HG03103 (cell line): ENCODE results near the gene MED8.

Source experiments
- ATAC-seq: cut with Tn5 transposase; IDR thresholded peaks from one replicate; pipeline ENCODE4 v1.9.1; 2021; ENCODE audit warnings: low read depth; ENCODE audit not compliant: unreplicated experiment

The MED8 gene

GRCh38 chr1:43389326-43390313 lies at the start of gene MED8, which contains the start of gene SZT2:
TSS of gene MED8 (minus strand) at chr1:43389800. CDS start at chr1:43389764, 36 bp downstream.
TSS of gene SZT2 (plus strand) at chr1:43389899. CDS start at chr1:43389969, 70 bp downstream.
- ATAC-seq = peak; percentile 92

GRCh38 chr1:43438953-43439581 lies 49.5 kb upstream of the MED8 start:
- ATAC-seq = no peak

DNA sequence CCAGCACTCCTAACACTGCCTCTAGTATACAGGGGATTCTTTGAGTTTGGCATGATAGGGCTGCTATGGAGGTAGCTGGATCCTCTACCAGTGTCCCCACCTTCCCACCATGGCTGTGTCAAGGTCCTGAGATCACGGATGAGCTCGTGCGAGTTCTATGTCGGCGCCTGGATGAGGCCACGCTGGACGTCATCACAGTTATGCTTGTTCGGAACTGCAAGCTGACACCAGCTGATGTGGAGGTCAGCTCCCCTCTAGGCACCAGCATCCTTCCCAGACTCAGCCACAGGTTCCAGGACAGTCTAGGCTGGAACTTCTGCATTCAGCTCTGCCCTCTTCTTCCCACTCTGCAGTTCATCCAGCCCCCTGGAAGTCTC lies 49.0 kb upstream of the MED8 start:
- no peak for ATAC-seq

- no peak for ATAC-seq
These were observed 48.4 kb upstream of the MED8 start for GRCh38 chr1:43438006-43438405.

GRCh38 chr1:43437031-43437973 lies 47.7 kb upstream of the MED8 start:
- ATAC-seq = no peak

DNA sequence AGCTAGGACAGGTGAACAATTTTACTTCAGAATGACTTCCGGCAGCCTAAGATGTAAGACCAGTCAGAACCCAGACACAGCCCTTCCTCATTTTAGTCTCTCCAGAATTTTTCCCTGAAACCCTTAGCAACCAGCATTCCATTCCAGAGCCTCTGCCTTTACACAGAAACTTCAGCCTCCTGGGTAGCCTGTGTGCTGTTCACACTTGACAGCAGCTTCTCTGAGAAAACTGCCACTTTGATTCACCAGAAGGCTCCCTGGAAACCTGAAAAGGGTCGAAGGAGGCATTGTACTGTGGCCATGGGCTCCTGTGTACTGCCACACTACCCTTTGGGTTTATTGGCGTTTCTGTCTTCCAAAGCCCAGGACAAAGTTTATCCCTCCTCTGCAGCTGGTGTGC lies 46.8 kb upstream of the MED8 start:
- no peak for ATAC-seq

DNA sequence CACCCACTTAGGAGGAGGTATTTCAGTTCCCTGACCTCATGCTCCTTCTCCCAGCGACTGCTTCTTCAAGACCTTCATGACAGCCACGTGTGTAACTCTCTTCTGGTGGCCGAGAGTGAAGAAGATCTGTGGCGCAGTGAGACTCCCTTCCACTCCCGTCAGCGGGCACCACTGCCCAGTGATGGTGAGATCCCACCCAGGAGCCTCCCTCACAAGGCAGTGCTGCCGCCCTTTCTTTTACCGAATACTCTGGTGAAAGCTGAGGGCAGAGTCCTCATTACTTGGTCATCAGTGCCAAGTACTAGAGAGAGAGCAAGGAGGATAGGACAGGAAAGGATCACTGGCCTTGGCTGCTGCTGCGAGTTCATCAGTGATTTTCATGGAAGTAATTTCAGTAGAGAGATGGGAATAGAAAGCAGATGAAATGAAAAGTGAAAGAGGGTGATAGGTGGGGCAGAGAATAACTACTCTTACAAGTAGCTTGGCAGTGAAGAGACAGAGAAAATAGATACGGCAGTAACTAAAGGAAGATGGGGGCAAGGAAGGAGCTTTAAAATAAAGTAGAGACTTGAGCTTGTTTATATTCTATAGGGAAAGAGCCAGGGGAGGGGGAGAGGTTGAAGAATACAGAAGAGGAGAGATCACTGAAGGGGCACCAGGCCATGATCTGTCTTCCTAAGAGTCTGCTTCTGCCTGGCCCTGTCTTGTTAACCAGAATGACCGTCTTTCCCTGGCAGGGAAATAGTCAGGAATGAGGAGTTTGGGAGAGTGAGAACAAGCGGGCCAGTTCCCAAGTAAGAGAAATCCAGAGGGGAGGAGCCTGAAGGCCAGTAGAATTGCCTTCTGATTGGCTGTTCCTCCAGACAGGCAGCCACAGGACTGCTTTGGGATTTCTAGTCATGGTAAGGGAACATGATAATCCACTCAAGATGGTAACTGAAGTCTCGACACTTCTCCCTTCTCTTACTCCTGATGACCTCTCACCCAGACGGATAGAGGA lies 45.8 kb upstream of the MED8 start:
- no peak for ATAC-seq

DNA sequence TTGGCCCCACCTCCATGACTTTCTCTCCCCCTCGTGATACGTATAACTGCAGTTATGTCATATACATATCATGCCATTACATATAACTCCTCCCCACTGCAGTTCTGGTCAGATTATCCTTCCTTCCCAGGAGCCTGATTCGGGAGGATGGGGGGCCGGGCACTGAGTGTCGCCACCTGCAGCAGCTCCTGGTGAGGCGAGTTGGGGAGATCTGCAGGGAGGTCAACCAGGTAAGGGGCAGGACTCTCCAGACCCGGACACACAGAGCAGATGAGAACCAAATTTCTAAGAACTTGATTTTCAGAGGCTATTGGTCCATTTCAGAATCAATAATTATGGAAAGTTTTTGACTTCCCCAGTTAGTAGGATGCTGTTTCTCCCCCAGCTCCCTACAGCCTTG lies 44.7 kb upstream of the MED8 start:
- no peak for ATAC-seq

DNA sequence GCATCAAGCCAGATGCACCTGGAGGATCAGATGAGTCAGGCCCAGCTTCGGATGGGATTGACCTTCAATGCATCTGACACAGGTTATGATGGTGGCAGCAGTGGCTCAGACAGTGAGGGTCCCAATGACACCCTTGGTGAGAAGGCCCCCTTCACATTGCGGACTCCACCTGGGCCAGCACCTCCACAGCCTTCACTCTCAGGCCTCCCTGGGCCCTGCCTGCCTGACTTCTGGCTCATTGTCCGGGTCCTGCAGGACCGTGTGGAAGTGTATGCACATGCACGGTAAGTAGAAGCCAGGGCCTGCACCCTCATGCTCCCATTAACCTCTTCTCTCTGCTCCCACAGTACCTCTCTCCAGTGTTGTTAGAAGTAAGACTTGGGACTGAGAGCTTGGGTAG lies 43.3 kb upstream of the MED8 start:
- ATAC-seq = no peak

DNA sequence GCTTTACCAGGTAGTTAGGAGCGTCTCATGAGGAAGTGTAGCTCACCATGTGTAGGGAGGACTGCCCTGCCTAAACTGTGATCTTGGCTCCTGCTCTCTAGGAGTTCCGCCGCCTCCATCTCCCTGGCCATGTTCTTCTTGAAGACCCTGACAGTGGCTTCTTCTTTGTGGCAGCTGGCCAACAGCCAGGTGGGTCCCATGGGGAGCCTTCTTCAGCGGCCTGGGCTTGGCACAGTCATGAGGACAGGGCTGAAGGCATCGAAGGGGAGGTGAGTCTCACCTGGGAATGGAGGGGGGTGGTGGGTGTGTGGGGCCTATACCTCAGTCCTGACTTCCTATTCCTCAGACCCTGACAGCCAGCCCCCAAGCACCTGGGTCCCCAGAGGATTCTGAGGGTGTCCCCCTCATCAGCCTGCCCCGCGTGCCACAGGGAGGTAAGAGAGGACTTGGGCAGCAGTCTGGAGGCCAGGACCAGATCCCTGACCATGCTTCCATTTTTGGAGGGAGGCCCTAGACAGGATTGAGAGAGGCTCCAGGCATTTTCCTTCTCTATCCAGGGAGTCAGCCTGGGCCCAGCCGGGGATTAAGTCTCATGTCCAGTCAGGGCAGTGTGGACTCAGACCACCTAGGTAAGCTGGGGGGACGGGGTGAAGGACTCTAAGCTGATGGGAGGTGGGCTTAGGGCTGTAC lies 42.7 kb upstream of the MED8 start:
- ATAC-seq = no peak

GRCh38 chr1:43431676-43432075 lies 42.1 kb upstream of the MED8 start:
- ATAC-seq = no peak

DNA sequence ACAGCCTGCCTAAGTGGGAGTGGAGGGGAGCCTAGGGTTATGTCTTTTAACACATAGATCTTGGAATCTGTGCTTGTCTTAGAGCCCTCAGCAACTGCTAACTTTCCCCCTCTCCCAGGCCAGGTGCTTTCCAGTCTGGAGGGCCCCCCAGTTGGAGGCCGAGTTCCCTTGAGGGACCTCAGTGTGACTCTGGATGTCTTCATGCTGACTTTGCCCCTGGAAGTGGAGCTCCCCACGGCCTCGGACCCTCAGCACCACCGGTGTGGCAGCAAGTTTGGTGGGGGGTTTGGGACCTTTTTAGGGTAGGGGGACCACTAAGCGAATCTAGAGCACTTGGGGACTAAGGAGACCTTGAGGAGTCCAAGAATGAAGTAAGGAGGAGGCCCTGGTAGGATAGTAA lies 41.2 kb upstream of the MED8 start:
- no peak for ATAC-seq

- ATAC-seq = no peak
These were observed 38.3 kb upstream of the MED8 start for GRCh38 chr1:43427941-43428340.

DNA sequence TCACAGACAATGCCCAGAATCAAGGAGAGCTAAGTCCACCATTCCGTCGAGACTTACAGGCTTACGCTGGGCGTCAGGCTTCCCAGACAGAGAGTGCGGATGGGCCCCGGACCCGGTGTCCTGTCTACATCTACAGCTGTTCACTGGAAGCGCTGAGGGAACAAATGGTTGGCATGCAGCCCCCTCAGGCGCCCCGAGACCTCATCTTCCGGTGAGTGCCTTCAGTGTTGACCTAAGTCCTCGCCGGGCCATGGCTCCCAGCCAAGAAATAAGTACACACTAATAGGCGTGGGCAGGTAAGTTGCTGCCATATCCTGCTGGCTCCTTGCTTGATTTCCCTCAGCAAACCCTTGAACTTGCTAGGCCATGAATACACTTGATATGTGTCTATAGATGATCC lies 37.9 kb upstream of the MED8 start:
- ATAC-seq = no peak

GRCh38 chr1:43426221-43426620 lies 36.6 kb upstream of the MED8 start:
- no peak for ATAC-seq

- ATAC-seq = no peak
These were observed 35.4 kb upstream of the MED8 start for GRCh38 chr1:43425045-43425444.

- no peak for ATAC-seq
These were observed 34.3 kb upstream of the MED8 start for GRCh38 chr1:43423672-43424550.
